Measurements from ENCODE around the gene DBNDD1.
A peak's percentile ranks its signal among the peaks of the same experiment; 100 is the strongest.

Gene DBNDD1

GRCh38 chr16:90035902-90036301 lies 16.6 kb upstream of the DBNDD1 start:
- no peak for DNase-seq (ENCODE audit: low read depth)
- no peak overlapping the region for H3K4me3 ChIP-seq (replicated peaks; ENCODE audit: low read depth, low read length)
- TF ChIP-seq CTCF (IDR thresholded peaks at IDR 0.05; ENCODE audit: low read length, missing control alignments): no peak

DNA sequence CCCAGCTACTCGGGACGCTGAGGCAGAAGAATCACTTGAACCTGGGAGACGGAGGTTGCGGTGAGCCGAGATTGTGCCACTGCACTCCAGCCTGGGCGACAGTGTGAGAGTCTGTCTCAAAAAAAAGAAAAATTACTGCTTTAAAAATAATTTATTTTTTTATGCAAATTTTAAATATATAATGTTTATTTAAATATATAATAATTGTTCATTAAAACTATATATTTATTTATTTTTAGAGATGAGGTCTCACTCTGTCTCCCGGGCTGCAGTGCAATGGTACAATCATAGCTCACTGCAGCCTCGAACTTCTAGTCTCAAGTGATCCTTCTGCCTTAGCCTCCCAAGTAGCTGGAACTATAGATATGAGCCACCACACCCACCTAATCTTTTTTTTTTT lies 15.2 kb upstream of the DBNDD1 start:
- no peak for DNase-seq (ENCODE audit: low read depth)
- H3K4me3 ChIP-seq (replicated peaks; ENCODE audit: low read depth, low read length): no peak overlapping the region
- TF ChIP-seq CTCF (IDR thresholded peaks at IDR 0.05; ENCODE audit: low read length, missing control alignments): no peak

- no peak for TF ChIP-seq CTCF (IDR thresholded peaks at IDR 0.05; ENCODE audit: low read length, missing control alignments)
- DNase-seq (ENCODE audit: low read depth): no peak
- H3K4me3 ChIP-seq (replicated peaks; ENCODE audit: low read depth, low read length): no peak overlapping the region
Observed at GRCh38 chr16:90033387-90033786, 14.1 kb upstream of the DBNDD1 start.

- DNase-seq (ENCODE audit: low read depth): peak; percentile 57
- TF ChIP-seq CTCF (IDR thresholded peaks at IDR 0.05; ENCODE audit: low read length, missing control alignments): no peak
Observed at GRCh38 chr16:90032674-90033331, 13.5 kb upstream of the DBNDD1 start.

GRCh38 chr16:90031931-90032673 lies 12.8 kb upstream of the DBNDD1 start:
- TF ChIP-seq CTCF (IDR thresholded peaks at IDR 0.05; ENCODE audit: low read length, missing control alignments): no peak
- DNase-seq (ENCODE audit: low read depth): peak; percentile 61
- H3K4me3 ChIP-seq (replicated peaks; ENCODE audit: low read depth, low read length): no peak overlapping the region

More at GRCh38 chr16:90032674-90033331, 13.5 kb upstream of the DBNDD1 start:
- H3K4me3 ChIP-seq (replicated peaks; ENCODE audit: low read depth, low read length): no peak overlapping the region

DNA sequence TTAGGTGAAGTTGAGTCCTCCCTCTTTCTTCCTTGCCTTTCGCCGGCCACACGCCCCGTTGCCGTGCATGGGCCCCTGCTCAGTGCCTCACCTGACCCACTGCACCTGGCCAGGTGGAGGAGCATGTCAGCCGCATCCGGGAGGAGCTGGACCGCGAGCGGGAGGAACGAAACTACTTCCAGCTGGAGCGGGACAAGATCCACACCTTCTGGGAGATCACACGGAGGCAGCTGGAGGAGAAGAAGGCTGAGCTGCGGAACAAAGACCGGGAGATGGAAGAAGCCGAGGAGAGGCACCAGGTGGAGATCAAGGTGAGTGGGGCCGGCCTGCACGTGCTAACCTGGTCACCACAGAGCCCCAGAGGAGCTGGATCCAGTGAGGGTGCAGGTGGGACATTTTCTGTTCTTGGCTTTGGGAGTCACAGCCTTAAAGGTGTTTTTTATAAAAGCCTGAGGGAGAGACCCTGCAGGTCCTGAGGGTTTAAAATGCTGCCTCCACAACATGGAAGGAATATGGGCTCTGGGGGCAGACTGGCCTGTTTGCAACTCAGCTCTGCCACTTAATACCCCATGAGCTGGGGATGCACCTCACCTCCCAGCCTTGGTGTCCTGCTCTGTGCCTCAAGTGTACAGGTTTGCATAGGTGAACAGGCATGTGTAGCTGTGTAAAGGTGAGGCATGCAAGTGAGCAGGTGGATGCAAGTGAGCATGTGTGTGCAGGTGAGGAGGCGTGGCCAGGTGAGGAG lies 12.1 kb upstream of the DBNDD1 start:
- DNase-seq (ENCODE audit: low read depth): no peak
- TF ChIP-seq CTCF (IDR thresholded peaks at IDR 0.05; ENCODE audit: low read length, missing control alignments): no peak
- H3K4me3 ChIP-seq (replicated peaks; ENCODE audit: low read depth, low read length): no peak overlapping the region

Measured in fibroblast of pulmonary artery (primary cell).